A172 (cell line): ENCODE results near the gene CCDC152. TPM values are rescaled to one million over a fixed set of nuclear protein-coding genes. Genes with fewer than 3 reads are reported as not detected.
A peak's percentile ranks its signal among the peaks of the same experiment; 100 is the strongest.
"Not testable (repeated sequence)": the region's sequence is repeated elsewhere in the genome, so short reads cannot be mapped to it uniquely, and the experiment has no call there.

Source experiments
- DNase-seq: peaks from one replicate; pipeline ENCODE4 v3.0.0-alpha.2; 2015; ENCODE audit warnings: low spot score
- total RNA-seq: library from RNA; depleted of rRNA; stranded (reverse); fragments of >200 nt; shearing (Covaris generic); gene quantifications from 2 replicates; pipeline ENCODE4 v1.2.3, GENCODE V29; 2014

Gene CCDC152
- total RNA-seq, 1 experiment from 2014 or later = not detected

DNA sequence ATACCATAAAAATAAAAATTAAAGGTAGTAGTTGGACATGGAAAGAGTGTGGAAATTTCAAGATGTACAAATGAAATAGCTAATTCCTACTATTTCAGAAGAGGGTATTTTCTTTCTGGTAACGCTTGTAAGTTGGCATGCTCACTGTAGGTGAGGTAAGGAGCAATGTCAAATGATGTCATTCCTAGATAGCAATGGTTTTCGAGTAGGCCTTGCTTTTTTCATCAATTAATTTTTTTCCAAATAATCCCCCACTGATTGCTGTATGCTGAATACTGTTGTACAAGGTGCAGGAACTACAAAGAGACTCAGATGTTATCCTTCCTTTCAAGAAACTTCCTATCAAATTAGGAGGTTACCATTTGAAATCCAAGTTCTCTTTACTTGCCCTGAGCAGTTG is 56.0 kb downstream of the CCDC152 start:
- no peak for DNase-seq

DNA sequence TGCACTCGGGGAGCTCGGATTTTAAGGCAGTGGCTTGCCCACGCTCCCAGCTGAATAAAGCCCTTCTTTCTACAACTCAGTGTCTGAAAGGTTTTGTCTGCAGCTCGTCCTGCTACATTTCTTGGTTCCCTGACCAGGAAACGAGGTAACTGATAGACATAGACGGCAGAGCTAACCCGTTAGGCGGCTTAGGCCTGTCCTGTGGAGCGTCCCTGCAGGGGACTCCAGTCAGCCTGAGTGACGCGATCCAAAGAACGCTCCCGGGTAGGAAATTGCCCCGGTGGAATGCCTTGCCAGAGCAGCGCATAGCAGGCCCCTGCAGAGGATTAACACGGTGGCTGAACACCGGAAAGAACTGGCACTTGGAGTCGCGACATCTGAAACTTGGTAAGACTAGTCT is 56.9 kb downstream of the CCDC152 start:
- no peak for DNase-seq

DNA sequence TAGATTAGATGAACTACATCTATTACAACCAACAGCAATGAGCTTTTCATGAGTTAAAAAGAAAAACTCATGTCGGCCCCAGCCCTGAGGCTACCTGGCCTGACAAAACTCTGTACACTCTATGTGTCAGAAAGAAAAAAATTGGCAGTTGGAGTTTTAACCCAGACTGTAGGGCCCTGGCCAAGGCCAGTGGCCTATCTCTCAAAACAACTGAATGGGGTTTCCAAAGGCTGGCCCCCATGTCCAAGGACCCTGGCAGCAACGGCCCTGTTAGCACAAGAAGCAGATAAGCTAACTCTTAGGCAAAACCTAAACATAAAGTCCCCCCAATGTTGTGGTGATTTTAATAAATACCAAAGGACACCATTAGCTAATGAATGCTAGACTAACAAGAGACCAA is 59.9 kb downstream of the CCDC152 start:
- DNase-seq = not testable (repeated sequence)

DNA sequence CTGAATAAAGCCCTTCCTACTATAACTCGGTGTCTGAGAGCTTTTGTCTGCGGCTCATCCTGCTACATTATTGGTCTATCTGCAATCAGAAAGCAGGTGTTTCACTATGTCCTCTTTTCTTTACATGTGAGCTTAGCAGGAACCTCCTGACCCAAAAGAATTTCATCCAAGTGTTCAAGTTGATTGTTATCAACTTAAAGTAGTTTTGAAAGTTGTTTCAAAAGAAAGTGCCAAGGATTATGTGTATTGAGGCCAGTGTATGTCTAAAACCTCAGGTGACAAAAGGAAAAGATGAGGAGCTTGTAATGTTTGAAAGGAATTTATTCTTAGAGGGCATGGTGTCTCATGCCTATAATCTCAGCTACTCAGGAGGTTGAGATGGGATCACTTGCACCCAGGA is 63.1 kb downstream of the CCDC152 start:
- DNase-seq = no peak

DNA sequence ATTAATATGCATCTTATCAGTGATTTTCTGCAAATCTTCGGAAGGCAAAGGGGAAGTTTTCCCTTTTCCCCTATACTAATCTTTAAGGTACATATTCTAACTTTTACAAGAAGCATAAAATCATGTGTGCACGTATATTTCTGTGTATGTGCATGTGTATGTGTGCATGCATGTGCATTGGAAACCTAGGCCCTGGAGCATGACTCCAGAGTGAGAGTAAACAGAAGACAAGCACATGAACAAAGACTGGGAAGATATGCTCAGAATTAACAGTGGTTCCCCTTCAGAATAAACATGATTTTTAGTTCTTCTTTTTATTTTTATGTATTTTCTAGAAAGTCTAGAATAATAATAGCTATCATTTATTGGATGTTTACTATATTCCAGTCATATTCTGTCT is 65.9 kb downstream of the CCDC152 start:
- no peak for DNase-seq

DNA sequence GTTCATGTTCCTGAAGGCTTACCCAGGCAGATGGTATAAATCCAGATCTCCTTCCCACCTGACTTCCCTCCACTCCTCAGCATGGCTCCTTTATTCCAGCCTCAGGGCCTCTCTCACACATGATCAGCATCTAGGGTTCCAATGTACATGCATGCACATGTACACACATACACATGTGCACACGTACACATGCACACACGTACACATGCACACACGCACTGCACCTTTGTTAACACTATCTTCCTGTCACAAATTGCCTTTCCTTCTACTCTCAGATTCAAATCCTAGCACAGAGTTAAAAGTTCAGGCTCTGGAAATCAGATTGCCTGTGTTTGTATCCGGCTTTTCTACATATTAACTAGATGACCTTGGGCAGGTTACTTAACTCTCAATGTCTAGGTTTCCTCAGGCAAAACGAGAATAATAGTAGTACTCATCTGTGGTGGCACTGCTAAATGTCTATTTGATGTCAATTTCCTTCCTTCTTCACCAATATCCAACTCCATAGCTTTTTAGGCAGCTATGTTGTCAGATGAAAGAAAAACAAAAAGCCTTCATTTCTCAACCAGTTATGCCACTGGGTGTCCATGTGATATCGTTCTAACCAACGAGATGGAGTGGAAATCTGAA is 67.8 kb downstream of the CCDC152 start:
- DNase-seq = no peak

DNA sequence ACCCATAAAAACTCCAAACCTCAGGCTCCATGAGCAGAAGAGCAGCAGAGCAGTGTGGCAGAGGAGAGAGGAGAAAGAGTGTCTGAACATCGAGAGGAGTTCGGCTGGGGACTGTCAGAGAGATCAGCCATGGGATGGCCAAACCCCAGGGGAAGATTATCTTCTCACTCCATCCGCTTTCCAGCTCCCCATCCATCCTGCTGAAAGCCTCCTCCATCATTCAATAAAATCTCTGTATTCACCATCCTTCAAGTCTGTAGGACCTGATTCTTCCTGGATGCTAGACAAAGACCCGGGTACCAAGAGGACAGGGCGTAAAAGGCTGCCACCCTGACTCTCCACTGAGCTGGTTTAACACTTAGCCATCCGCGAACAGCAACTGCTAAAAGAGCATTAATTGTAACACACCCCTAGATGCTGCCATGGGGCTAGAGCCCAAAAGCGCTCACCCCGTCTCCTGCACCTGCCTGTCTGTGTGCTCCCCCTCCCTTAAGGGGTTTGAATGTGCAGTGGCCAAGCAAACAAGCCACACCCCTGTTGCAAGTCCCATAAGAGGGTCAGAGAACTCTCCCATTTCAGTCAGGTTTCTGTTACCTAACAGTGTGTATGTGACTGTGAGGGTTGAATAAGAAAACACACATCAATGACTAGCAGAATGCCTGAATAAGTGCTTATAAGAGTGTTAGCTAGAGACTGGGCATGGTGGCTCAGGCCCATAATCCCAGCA is 69.0 kb downstream of the CCDC152 start:
- no peak for DNase-seq

DNA sequence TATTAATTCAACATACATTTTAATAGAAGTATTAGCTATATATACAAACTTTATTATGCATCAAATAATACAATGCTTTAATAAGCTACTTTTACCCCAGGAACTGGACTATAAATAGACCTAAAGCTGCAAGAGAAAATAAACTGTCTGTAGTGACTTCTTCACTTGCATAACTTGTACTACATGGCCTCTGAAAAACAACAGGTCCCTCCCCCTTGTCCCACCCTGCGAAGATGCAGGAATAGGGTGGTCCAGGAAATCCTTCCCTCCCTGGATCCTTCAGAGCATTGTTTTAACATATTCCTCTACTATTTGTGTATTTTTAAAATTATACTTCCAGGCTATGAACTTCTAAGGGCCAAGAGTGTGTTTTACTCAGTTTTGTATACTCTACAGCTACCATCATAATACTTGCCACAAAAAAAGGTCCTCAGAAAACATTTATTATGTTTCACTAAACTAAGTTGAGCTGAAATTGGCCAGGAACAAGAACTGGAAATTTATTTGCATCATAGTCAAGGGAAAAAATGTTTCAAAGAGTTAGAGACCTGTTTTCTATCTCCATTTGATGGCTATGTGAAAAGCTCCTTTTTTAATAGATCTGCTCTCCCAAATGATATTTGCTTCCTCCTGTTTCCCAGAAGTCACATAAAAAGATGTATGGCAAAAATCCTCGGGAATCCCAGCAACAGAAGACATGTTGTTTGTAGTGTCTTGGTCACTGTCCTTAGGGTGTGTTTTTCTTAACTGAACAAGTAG is 70.3 kb downstream of the CCDC152 start:
- DNase-seq = no peak

DNA sequence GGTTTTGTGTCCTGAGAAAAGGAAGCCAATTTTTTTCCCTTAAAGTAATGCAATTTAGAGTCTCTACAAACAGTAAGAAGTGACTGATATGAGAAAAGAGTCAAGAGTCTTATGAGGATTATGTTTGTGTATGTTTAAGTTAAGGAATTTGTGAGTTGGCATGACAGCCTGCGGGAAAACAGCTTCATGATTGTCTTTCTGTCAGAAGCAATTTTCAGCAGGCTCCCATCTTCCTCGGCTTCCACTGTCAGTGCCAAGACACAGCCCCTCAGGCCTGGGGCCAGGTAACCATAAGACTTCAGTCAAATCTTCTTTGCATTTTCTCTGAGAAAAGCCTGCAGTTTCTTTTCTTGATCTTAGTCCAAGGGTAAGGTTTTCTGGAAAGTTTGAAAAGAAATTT is 72.1 kb downstream of the CCDC152 start:
- no peak for DNase-seq

DNA sequence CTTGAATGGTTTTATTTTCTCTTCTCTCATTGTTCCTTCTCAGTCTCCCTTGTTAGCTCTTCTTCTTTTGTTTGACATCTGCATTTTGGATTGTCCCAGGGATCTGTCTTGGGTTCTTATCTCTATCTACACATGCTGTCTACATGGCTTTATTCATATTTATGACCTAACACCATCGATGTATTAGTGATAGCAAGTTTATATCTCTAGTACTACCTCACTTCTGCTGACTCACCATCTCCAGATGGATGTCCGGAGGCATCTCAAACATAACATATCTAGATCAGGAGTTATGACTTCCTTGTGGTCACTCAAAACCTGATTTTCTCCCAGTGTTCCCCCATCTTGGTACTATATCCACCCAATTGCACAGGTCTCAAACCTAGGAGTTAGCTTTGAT is 74.3 kb downstream of the CCDC152 start:
- no peak for DNase-seq

DNA sequence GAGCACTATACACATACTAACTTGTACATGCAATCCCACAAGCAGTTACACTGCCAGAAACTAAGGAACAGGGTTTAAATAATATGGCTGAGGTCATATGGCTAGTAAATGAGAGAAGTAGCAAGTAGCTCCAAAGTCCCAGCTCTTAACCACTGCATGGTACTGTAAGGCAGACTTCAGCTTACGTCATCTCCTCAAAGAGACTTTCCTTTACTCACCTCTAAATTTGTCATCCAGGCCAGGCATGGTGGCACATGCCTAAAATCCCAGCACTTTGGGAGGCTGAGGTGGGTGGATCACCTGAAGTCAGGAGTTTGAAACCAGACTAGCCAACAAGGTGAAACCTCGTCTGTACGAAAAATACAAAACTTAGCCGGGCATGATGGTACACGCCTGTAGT is 75.4 kb downstream of the CCDC152 start:
- no peak for DNase-seq

DNA sequence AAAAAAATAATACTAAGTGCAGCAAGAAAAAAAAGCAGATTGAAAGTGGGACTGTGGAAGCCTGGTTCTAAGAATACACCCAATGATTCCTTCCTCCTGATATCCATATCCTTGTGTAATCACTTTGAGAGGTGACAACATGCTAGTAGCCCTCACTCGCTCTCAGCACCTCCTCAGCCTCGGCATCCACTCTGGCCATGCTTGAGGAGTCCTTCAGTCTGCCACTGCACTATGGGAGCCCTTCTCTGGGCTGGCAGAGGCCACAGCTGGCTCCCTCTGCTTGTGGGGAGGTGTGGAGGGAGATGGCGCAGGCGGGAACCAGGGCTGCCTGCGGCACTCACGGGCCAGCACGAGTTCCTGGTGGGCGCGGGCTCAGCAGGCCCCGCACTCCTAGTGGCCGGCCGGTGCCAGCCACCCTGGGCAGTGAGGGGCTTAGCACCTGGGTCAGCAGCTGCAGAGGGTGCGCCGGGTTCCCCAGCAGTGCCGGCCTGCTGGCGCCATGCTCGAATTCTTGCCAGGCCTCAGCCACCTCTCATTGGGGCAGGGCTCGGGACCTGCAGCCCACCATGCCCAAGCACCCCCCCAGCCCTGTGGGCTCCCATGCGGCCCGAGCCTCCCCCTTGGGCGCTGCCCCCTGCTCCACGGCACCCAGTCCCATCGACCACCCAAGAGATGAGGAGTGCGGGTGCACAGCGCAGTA is 79.6 kb downstream of the CCDC152 start:
- no peak for DNase-seq

DNA sequence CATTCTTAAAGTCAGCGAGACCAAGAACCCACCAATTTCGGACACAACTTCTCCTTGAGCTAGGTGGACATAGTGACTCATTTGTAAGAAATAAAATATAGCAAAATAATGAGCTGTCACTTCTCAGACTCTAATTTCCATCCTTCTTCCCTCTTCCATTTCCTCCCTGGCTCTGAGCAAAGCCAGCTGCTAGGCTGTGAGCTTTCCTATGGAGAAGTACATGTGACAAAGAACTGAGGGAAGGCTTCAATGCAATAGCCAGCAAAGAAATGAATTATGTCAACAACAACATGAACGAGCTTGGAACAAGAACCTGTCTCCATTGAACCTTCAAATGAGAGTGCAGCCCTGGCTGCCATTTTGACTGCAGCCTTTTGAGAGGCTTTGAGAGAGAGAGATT is 81.0 kb downstream of the CCDC152 start:
- no peak for DNase-seq

DNA sequence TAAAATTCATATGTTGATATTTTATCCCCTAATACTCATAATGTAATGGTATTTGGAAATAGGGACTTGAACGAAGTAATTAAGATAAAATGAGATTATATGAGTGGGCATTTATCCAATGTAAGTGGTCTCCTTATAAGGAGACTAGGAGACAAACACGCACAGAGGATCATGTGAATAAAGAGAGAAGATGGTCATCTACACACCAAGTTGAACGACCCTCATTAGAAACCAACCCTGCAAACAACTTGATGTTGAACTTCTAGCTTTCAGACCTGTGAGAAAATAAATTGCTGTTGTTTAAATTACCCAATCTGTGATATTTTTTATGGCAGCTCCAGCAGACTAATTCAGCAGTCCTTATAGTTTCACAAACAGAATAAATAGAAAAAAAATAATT is 82.6 kb downstream of the CCDC152 start:
- DNase-seq = no peak

DNA sequence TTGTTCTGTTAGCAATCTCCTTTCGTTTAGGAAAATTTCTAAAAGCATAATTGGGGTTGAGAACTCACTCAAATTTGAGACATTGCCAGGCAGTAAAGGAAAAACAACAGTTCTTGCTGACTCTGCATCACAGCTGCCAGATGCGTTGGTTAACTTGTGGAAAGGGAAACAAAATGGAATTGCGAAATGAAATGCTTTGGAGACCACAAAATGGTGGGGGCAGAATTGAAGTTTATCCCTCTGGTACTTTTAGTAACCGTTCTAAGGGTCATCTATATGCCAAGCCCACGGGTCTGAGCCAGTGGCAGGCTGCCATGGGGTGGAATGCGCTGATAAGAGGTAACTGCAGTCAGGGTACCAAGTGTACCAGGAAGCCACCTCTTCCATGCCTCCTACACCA is 83.7 kb downstream of the CCDC152 start:
- peak; percentile 22 for DNase-seq

DNA sequence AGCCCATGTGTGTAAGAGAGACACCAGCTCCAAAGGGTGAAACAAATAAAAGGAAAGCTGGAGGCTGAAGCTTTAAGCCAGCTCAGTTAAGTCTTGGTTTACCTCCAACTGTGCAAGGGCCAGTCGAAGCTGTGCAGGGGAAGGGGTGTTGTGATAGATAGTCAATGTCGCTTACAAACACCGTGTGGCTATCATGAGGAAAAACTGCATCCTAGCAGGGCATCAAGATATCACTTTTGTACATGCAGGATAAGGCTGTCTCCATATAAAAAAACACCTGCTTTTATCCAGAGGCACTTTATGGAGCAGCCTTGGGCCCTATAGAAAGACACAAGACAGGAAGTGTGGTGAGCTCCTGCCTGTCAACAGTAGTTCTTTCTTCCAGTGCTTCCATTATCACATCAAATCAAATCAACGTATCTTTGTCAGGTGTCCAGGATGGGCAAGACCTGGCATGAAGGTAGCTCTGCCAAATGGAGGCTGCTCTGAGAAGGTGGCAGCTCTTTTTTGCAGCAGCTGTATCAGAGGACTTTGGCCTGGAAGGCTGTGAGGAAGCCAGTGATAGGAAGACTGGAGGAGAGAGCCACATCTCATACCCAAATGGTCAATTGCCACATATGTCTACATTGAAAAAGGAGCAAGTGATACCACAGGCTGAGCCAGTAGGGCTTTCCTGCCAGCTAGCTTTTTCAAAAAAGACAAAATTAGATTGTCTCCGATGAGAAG is 84.4 kb downstream of the CCDC152 start:
- no peak for DNase-seq

DNA sequence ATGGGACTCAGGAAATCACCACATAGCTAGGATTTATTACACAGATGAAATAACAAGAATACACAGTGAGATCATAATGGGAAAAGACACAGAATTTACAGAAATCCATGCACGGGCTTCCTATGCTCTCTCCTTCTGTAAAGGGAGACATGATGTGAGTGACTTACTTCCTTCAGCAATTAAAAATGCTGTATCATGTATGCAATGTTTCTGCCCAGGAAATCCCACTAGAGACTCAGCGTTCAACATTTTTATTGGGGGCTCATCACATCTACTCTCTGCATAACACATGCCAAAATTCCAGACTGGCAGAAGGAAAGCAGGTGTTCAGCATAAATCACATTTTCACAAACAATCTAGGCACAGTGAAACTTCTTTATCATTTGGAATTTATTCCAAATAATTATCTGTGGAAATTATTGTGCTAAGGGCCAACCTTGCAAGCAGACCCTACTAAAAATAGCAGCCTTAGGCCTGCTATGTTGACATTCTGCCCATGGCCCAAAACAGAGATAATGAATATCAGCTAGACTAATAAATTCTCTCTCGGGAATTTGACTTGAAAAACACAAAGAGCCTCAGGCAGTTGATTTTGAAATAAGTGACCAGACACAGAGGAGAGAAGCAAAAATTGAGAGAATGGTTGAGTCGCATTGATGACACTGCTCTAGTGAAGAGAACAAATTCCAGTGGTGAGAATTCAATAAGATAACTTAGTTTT is 86.5 kb downstream of the CCDC152 start:
- DNase-seq = no peak

DNA sequence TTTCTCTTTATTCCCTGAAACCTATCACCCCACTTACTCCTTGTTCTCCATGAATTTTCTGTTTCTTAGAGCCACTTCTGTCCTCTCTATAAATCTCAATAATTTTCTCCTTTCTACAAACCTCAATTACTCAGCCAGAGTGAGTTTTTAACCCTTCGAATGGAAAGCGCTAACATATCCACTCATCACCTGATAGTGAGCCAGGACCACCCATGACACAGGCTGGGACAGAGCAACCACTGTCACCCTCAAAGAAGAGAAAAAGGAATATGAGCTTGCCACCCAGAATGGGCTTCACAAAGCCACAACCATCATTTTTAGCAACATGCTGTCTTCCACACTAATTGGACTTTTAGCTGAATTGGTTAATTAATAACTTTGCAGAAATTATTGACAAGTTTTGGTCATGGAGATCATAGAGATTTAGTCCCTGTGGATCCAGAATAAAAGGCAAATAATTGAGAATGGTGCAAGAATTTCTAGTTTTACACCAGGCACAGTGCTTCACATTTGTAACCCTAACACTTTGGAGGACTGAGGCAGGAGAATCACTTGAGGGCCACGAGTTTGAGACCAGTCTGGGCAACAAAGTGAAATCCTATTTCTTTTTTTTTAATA is 87.2 kb downstream of the CCDC152 start:
- no peak for DNase-seq

DNA sequence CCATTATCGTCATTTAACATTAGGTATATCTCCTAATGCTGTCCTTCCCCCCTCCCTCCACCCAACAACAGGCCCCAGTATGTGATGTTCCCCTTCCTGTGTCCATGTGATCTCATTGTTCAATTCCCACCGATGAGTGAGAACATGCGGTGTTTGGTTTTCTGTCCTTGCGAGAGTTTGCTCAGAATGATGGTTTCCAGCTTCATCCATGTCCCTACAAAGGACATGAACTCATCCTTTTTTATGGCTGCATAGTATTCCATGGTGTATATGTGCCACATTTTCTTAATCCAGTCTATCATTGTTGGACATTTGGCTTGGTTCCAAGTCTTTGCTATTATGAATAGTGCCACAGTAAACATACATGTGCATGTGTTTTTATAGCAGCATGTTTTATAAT is 87.8 kb downstream of the CCDC152 start:
- not testable (repeated sequence) for DNase-seq

DNA sequence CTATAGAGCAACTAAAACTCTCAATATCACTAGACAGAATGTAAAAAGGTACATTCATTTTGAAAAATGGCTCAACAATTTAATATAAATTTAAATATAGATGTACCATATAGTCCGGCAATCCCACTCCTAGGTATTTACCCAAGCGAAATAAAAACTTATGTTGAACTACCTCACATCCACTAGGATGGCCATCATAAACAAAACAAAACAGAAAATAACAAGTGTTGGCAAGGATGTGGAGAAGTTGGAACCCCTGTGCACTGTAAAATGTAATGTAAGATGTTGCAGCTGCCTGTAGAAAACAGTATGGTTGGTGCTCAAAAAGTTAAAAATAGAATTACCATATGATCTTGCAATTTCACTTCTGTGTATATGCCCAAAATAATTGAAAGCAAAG is 91.9 kb downstream of the CCDC152 start:
- no peak for DNase-seq

DNA sequence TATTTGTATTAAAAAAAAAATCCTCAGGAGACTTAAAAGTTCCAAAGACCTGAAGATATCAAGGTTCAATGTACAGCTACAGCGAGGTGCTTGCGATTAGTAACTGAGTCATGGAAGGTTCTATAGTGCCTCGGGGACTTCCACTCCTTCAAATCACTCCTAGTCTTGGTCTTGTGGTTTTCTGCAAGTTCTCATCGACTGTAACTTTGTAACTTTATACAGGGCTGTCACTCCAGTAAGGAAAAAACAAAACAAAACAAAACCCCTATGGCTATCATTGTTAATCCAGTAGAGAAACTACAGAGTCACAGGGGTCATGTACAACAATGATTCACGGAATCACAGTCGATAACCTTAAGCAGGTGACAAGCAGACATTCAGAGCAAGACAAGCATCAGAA is 94.9 kb downstream of the CCDC152 start:
- DNase-seq = no peak
